Osteocyte (in vitro differentiated cells): ENCODE results near the gene POLL. TPM values are rescaled to one million over a fixed set of nuclear protein-coding genes. Genes with fewer than 3 reads are reported as not detected.

Source experiments
- DNase-seq: peaks from one replicate; pipeline ENCODE4 v3.0.0; 2021; ENCODE audit warnings: mixed read lengths; ENCODE audit not compliant: unreplicated experiment; ENCODE audit errors: extremely low spot score
- H3K27ac Mint-ChIP-seq: one replicate; pipeline ENCODE4 v1.8.0; 2021; ENCODE audit warnings: mild to moderate bottlenecking, mixed read lengths; ENCODE audit not compliant: unreplicated experiment
- H3K27me3 Mint-ChIP-seq: one replicate; pipeline ENCODE4 v1.8.0; 2021; ENCODE audit warnings: mixed read lengths; ENCODE audit not compliant: unreplicated experiment
- H3K36me3 Mint-ChIP-seq: one replicate; pipeline ENCODE4 v1.8.0; 2021; ENCODE audit warnings: mixed read lengths; ENCODE audit not compliant: unreplicated experiment
- H3K4me1 Mint-ChIP-seq: one replicate; pipeline ENCODE4 v1.8.0; 2021; ENCODE audit warnings: mixed read lengths; ENCODE audit not compliant: unreplicated experiment
- H3K4me3 Mint-ChIP-seq: one replicate; pipeline ENCODE4 v1.8.0; 2021; ENCODE audit warnings: mild to moderate bottlenecking, moderate library complexity, mixed read lengths; ENCODE audit not compliant: unreplicated experiment
- H3K9me3 Mint-ChIP-seq: one replicate; pipeline ENCODE4 v1.8.0; 2021; ENCODE audit warnings: mixed read lengths; ENCODE audit not compliant: unreplicated experiment
- CTCF ChIP-seq: fragments of 200-600 bp; sonication (generic); IDR thresholded peaks from 2 replicates; pipeline ENCODE4 v1.5.0; 2021; ENCODE audit warnings: antibody characterized with exemption, mild to moderate bottlenecking, moderate library complexity
- total RNA-seq: library from RNA; stranded (reverse); gene quantifications from 2 replicates; pipeline ENCODE4 v1.2.1, GENCODE V29; 2021

POLL gene
- total RNA-seq, 1 donor from 2014 or later, result 35.0 TPM

- H3K4me3 Mint-ChIP-seq, result no peak overlapping the region
- H3K27me3 Mint-ChIP-seq, result no peaks in the 10 kb centered on the region
- no peak for TF ChIP-seq CTCF
Observed at GRCh38 chr10:101575580-101576210, 12.4 kb downstream of the POLL start.

GRCh38 chr10:101575091-101575490, 13.0 kb downstream of the POLL start:
- H3K27ac Mint-ChIP-seq, result no peak overlapping the region
- no peak for DNase-seq
- peaks cover 3% of the 10 kb centered on the region for H3K36me3 Mint-ChIP-seq
- no peak overlapping the region for H3K4me3 Mint-ChIP-seq
- peaks cover 8% of the 10 kb centered on the region for H3K4me1 Mint-ChIP-seq
- no peaks in the 10 kb centered on the region for H3K27me3 Mint-ChIP-seq
- no peaks in the 10 kb centered on the region for H3K9me3 Mint-ChIP-seq
- TF ChIP-seq CTCF, result no peak

More at GRCh38 chr10:101575580-101576210, 12.4 kb downstream of the POLL start:
- Mint-ChIP-seq H3K36me3 (peaks cover 3% of the 10 kb centered on the region), H3K4me1 (peaks cover 5% of the 10 kb centered on the region), H3K9me3 (no peaks in the 10 kb centered on the region), H3K27ac (no peak overlapping the region)
- no peak for DNase-seq

GRCh38 chr10:101573885-101574753, 13.9 kb downstream of the POLL start:
- no peak for DNase-seq
- Mint-ChIP-seq H3K9me3 (no peaks in the 10 kb centered on the region), H3K4me3 (no peak overlapping the region), H3K27me3 (peaks cover 8% of the 10 kb centered on the region), H3K36me3 (peaks cover 3% of the 10 kb centered on the region), H3K27ac (no peak overlapping the region), H3K4me1 (peaks cover 13% of the 10 kb centered on the region)
- no peak for TF ChIP-seq CTCF

GRCh38 chr10:101572785-101573184, 15.3 kb downstream of the POLL start:
- Mint-ChIP-seq H3K4me1 (peaks cover 13% of the 10 kb centered on the region), H3K27ac (no peak overlapping the region), H3K27me3 (peaks cover 14% of the 10 kb centered on the region), H3K9me3 (no peaks in the 10 kb centered on the region), H3K36me3 (no peaks in the 10 kb centered on the region), H3K4me3 (no peak overlapping the region)
- no peak for DNase-seq
- no peak for TF ChIP-seq CTCF

- H3K27me3 Mint-ChIP-seq, result peaks cover 19% of the 10 kb centered on the region
- H3K4me1 Mint-ChIP-seq, result peaks cover 13% of the 10 kb centered on the region
Observed at GRCh38 chr10:101572126-101572525, 15.9 kb downstream of the POLL start.

More at GRCh38 chr10:101572126-101572525, 15.9 kb downstream of the POLL start:
- no peak for DNase-seq
- Mint-ChIP-seq H3K36me3 (no peaks in the 10 kb centered on the region), H3K4me3 (peak overlapping the region; percentile 2), H3K27ac (no peak overlapping the region), H3K9me3 (no peaks in the 10 kb centered on the region)
- TF ChIP-seq CTCF, result no peak
